HEK293 (cell line): ENCODE measurements around the gene WSCD2.

Source experiments
- KLF1 ChIP-seq: fragments of 450-650 bp; formaldehyde crosslinking; IDR thresholded peaks from 2 replicates; pipeline ENCODE4 v1.5.1; 2016; ENCODE audit warnings: missing biosample characterization, missing genetic modification characterization
- ZBTB7A ChIP-seq: fragments of 450-650 bp; formaldehyde crosslinking; IDR thresholded peaks from 2 replicates; pipeline ENCODE4 v1.5.1; 2016; ENCODE audit warnings: low read depth, missing biosample characterization, missing genetic modification characterization
- TF ChIP-seq, protein P1 (sequence below): fragments of 450-650 bp; formaldehyde crosslinking; IDR thresholded peaks from 2 replicates; pipeline ENCODE4 v1.5.1; 2016; ENCODE audit warnings: missing biosample characterization, missing genetic modification characterization

DNA sequence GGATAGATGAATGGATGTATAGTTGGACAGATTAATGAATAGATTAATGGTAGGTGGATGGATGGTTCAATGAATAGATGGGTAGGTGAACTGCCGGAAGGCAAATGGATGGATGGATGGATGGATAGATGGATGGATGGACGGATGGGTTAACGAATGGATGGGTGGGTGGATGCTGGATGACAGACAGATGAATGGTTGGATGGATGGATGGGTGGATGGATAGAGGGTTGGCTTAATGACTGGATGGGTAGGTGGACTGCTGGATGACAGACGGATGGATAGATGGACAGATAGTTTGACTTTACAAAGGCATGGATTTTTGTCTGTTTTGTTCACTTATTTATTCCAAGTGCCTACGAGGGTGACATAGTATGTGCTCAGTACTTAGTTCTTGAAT lies 64.4 kb downstream of the WSCD2 start:
- TF ChIP-seq ZBTB7A (tag by site-specific recombination) (no peak), KLF1 (tag by site-specific recombination) (no peak)
- TF ChIP-seq, protein P1, sequence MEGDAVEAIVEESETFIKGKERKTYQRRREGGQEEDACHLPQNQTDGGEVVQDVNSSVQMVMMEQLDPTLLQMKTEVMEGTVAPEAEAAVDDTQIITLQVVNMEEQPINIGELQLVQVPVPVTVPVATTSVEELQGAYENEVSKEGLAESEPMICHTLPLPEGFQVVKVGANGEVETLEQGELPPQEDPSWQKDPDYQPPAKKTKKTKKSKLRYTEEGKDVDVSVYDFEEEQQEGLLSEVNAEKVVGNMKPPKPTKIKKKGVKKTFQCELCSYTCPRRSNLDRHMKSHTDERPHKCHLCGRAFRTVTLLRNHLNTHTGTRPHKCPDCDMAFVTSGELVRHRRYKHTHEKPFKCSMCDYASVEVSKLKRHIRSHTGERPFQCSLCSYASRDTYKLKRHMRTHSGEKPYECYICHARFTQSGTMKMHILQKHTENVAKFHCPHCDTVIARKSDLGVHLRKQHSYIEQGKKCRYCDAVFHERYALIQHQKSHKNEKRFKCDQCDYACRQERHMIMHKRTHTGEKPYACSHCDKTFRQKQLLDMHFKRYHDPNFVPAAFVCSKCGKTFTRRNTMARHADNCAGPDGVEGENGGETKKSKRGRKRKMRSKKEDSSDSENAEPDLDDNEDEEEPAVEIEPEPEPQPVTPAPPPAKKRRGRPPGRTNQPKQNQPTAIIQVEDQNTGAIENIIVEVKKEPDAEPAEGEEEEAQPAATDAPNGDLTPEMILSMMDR (tag by site-specific recombination) = no peak
